Lower leg skin (tissue), 4 donors: ENCODE measurements around the gene TULP4. TPM values are rescaled to one million over a fixed set of nuclear protein-coding genes. Genes with fewer than 3 reads are reported as not detected.

Source experiments
- DNase-seq, 2 donors: peaks; one replicate each; pipeline ENCODE4 v3.0.0-alpha.2; 2019; ENCODE audit warnings: low spot score in 2 of 2
- H3K4me3 ChIP-seq: fragments of 200-600 bp; sonication (generic); 2 replicates; pipeline ENCODE4 v1.5.1; 2017; ENCODE audit warnings: mild to moderate bottlenecking, low read depth; ENCODE audit not compliant: poor library complexity, severe bottlenecking
- POLR2A ChIP-seq, 2 donors: fragments of 450-650 bp; IDR thresholded peaks; one replicate each; pipeline ENCODE4 v1.6.1; 2016 to 2017; ENCODE audit warnings: antibody characterized with exemption in 2 of 2, mild to moderate bottlenecking in 1 of 2, moderate library complexity in 1 of 2
- WGBS, 2 donors: methylation state at CpG; one replicate each; pipeline ENCODE4 v1.1.5; 2018; 5-methylcytosine and 5-hydroxymethylcytosine counted together
- intact Hi-C: fragments of 100-400 bp; cut with DNase I; formaldehyde crosslinking; loops from one replicate; pipeline ENCODE4 v1.15.0; 2023; ENCODE audit warnings: low total_unique reads
- total RNA-seq, 4 donors: library from RNA; depleted of rRNA; stranded (reverse); fragments of >200 nt; gene quantifications; one replicate each; pipeline ENCODE4 v1.1.0, GENCODE V29; 2016
- TF ChIP-seq, protein P1 (sequence below), 3 donors: fragments of 450-650 bp; IDR thresholded peaks; one replicate each; pipeline ENCODE4 v1.5.1; 2016; ENCODE audit warnings: antibody characterized with exemption in 3 of 3, mild to moderate bottlenecking in 3 of 3, moderate library complexity in 2 of 3

TULP4 gene
- total RNA-seq, 4 donors from 2014 or later = 141 to 198 (median 148) TPM

DNA sequence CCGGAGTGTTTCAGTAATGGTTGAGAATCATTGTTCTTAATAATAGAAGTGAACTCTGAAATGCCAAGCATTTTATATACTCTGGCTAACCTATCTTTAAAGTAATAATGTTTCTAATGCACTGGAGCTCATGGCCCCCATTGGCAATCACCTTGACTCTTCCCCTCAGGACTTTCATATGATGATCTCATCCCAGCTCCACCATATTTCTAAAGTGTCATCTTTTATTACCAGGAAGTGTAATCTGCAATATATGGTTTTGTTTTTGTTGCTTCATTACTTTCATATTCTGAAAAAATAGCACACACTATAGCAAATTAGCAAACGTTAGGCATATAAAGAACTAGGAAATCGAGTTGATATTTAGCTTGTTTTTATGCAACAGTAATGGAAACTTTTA lies 60.3 kb downstream of the TULP4 start:
- TF ChIP-seq, protein P1, sequence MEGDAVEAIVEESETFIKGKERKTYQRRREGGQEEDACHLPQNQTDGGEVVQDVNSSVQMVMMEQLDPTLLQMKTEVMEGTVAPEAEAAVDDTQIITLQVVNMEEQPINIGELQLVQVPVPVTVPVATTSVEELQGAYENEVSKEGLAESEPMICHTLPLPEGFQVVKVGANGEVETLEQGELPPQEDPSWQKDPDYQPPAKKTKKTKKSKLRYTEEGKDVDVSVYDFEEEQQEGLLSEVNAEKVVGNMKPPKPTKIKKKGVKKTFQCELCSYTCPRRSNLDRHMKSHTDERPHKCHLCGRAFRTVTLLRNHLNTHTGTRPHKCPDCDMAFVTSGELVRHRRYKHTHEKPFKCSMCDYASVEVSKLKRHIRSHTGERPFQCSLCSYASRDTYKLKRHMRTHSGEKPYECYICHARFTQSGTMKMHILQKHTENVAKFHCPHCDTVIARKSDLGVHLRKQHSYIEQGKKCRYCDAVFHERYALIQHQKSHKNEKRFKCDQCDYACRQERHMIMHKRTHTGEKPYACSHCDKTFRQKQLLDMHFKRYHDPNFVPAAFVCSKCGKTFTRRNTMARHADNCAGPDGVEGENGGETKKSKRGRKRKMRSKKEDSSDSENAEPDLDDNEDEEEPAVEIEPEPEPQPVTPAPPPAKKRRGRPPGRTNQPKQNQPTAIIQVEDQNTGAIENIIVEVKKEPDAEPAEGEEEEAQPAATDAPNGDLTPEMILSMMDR (IDR thresholded peaks at IDR 0.05) = no peak
- no peak for TF ChIP-seq POLR2A (IDR thresholded peaks at IDR 0.05)
- intact Hi-C loops = no loop called here
- DNase-seq = no peak
- H3K4me3 ChIP-seq = no peak overlapping the region
- WGBS, 2 donors = 39 to 41% methylated on average over 3 of the region's 3 CpGs

DNA sequence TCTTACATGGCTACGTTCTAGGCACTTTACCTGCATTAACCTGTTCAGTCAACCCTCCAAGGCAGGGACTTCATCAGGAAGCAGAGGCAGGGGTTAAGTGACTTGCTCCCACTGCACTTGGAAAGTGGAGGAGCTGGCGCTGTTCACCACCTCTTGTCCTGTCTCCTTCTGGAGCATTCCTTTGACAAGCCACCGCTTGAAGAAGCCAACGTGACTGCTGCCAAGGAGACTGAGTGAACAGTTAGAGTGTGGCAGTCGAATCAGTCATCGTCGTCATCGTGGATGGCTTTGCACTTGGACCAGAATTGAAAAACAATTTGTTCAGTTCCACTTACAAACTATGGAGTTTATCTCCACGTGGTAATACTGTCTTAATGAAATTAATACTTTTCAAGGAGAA lies 60.9 kb downstream of the TULP4 start:
- peak in 1 of 2 donors; percentile 31 for DNase-seq
- H3K4me3 ChIP-seq = no peak overlapping the region
- intact Hi-C loops = no loop called here
- WGBS, 2 donors = 35 to 47% methylated on average over 9 of the region's 9 CpGs
- TF ChIP-seq POLR2A (IDR thresholded peaks at IDR 0.05) = no peak
- TF ChIP-seq, protein P1 (IDR thresholded peaks at IDR 0.05) = no peak

DNA sequence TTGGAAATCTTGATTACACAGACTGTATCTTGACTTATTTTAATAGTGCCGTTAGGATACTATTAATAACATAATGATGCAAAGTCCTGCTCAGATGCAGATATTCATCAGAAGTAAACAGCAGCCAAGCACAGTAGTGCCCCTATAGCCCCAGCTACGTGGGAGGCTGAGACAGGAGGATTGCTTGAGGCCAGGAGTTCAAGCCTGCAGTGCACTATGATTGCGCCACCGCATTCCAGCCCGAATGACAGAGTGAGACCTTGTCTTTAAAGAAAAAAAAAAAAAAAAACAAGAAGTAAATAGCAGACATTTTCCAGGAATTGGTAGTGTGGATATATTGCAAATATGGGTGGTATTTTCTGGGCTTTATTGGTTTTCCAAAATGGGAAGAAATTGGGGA lies 61.8 kb downstream of the TULP4 start:
- no peak for DNase-seq
- no peak overlapping the region for H3K4me3 ChIP-seq
- 90% methylated on average over 5 of the region's 5 CpGs for WGBS, 2 donors
- no peak for TF ChIP-seq POLR2A (IDR thresholded peaks at IDR 0.05)
- TF ChIP-seq, protein P1 (IDR thresholded peaks at IDR 0.05) = no peak
- intact Hi-C loops = no loop called here

DNA sequence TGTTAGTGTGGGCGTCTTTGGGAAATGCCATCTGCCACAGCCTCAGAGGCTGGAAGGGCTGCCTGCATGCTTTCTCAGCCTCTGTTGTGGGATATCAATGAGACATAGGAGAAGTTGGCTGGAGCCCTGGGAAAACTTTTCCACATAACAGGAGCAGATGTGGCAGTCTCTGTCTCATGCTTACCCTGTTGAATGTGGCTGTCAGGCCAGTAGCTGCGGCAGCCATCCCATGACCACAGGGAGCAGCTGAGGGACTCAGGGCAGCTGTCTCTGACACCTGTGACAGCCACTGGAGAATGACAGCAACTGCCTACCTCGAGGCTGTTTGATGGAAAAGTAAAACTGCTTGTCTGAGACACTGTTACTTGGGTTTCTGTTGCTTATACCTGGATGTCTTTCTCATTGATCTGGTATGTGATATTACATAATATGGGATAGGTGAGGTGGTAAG lies 64.4 kb downstream of the TULP4 start:
- no peak for DNase-seq
- 70 to 76% methylated on average over 3 of the region's 3 CpGs for WGBS, 2 donors
- no peak for TF ChIP-seq POLR2A (IDR thresholded peaks at IDR 0.05)
- TF ChIP-seq, protein P1 (IDR thresholded peaks at IDR 0.05) = no peak
- H3K4me3 ChIP-seq = no peak overlapping the region
- intact Hi-C loops = no loop called here

DNA sequence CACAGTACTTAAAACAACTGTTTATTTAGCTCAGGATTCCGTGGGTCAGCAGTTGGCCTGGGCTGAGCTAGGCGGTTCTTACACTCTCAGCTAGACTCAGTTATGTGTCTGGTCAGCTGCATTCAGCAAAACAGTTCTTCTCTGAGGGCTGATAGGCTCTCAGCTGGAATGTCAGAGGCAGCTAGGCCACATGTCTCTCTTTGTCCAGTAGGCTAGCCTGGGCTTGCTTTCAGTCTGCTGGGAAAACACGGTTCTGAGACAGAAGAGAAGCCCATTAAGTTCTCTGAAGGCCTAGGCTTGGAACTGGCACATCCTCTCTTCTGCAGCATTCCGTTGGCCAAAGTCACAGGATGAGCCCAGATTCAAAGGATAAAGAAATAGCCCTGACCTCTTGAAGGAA lies 65.6 kb downstream of the TULP4 start:
- 67 to 70% methylated on average over 4 of the region's 4 CpGs for WGBS, 2 donors
- TF ChIP-seq POLR2A (IDR thresholded peaks at IDR 0.05) = no peak
- TF ChIP-seq, protein P1 (IDR thresholded peaks at IDR 0.05) = no peak
- DNase-seq = no peak
- intact Hi-C loops = no loop called here
- no peak overlapping the region for H3K4me3 ChIP-seq

DNA sequence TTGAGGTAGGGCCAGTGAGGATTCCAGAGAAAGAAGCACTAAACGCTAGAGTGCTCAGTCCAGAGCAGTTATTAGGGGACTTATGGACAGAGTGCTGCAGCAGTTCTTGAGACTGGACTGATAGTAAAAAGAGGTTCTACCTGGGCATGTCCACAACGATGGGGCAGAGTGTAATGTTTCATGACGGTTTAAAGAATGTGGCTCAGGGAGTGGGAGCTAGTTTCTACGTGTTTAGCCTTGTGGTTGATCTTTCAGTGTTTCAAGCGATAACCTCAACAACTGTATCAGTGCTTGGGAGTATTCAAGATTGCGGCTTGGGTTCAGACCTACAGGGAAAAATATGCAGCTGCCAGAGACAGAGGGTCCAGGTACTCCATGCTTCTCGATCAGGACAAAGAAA lies 67.1 kb downstream of the TULP4 start:
- no peak overlapping the region for H3K4me3 ChIP-seq
- intact Hi-C loops = no loop called here
- no peak for DNase-seq
- TF ChIP-seq, protein P1 (IDR thresholded peaks at IDR 0.05) = no peak
- TF ChIP-seq POLR2A (IDR thresholded peaks at IDR 0.05) = no peak
- WGBS, 2 donors = 82 to 92% methylated on average over 7 of the region's 7 CpGs
